Left lung (tissue), 10 donors: ENCODE results near the gene FAM151B. TPM values are rescaled to one million over a fixed set of nuclear protein-coding genes. Genes with fewer than 3 reads are reported as not detected.
A peak's percentile ranks its signal among the peaks of the same experiment; 100 is the strongest.
"Not testable (repeated sequence)": the region's sequence is repeated elsewhere in the genome, so short reads cannot be mapped to it uniquely, and the experiment has no call there.

Experiments used
- ATAC-seq: fragments of 200-7000 bp; cut with Tn5 transposase; one replicate; pipeline ENCODE4 v1.9.1; 2020; ENCODE audit warnings: moderate library complexity
- DNase-seq, 4 donors: peaks; one replicate each; pipeline ENCODE4 v3.0.0-alpha.2; 2013 to 2020
- H3K27ac ChIP-seq, 2 donors: fragments of 200-600 bp; sonication (generic) in 1 of 2; one replicate each; pipeline versions ENCODE4 v1.5.0 to v1.8.0; 2020 to 2021
- H3K27me3 ChIP-seq, 2 donors: fragments of 200-600 bp; sonication (generic) in 1 of 2; one replicate each; pipeline versions ENCODE4 v1.5.0 to v1.8.0; 2020 to 2021
- H3K36me3 ChIP-seq, 2 donors: fragments of 200-600 bp; sonication (generic) in 1 of 2; one replicate each; pipeline versions ENCODE4 v1.5.0 to v1.8.0; 2020 to 2021
- H3K4me1 ChIP-seq, 2 donors: fragments of 200-600 bp; one replicate each; pipeline ENCODE4 v1.8.0; 2021
- H3K4me3 ChIP-seq, 2 donors: fragments of 200-600 bp; sonication (generic) in 1 of 2; one replicate each; pipeline versions ENCODE4 v1.5.0 to v1.8.0; 2020 to 2021; ENCODE audit warnings: mild to moderate bottlenecking in 1 of 2
- H3K9me3 ChIP-seq, 2 donors: fragments of 200-600 bp; sonication (generic) in 1 of 2; one replicate each; pipeline versions ENCODE4 v1.5.0 to v1.8.0; 2020 to 2021
- intact Hi-C, 2 donors: fragments of 100-400 bp; cut with DNase I; formaldehyde crosslinking; loops; one replicate each; pipeline versions ENCODE4 v1.11.2 to v1.14.2; 2022
- polyA plus RNA-seq, 6 donors: library from polyadenylated mRNA; unstranded; fragments of 120-200 nt; gene quantifications; one replicate each; pipeline ENCODE4 v1.2.1, GENCODE V29; 2013; ENCODE audit not compliant: insufficient read length in 6 of 6
- total RNA-seq, 2 donors: library from RNA; stranded (reverse); fragmentation: NEBNext Ultra II Directional; extraction: Animal tissue kit (Norgen Biotek cat#: 25700); gene quantifications; one replicate each; pipeline ENCODE4 v1.2.1, GENCODE V29; 2021
- TF ChIP-seq, protein P1 (sequence below), 2 donors: fragments of 200-600 bp; sonication (generic) in 1 of 2; IDR thresholded peaks; one replicate each; pipeline versions ENCODE4 v1.5.0 to v1.8.0; 2021; ENCODE audit warnings: antibody characterized with exemption in 2 of 2
- donor health status: DM: no; HTN: yes; CAD: no.
- donor health status: DM: no; HTN: no; CAD: no.

FAM151B gene
- total and polyA plus RNA-seq, 8 donors, result 2.6 to 4.7 (median 3.0) TPM

DNA sequence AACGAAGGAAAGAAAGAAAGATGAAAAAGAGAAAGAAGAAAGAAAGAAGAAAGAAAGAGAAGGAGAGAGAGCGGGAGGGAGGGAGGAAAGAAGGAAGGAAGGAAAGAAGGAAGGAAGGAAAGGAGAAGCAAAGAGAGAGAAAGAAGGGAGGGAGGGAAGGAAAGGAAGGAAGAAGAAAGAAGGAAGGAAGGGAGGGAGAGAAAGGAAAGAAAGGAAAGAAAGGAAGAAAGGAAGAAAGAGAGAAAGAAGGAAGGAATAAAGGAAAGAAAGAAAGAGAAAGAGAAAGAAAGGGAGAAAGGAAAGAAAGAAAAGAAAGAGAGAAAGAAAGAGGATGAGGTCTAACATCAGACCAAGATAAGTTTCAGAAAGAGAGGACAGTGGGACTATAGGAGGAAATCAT is 91.2 kb downstream of the FAM151B start:
- Histone ChIP-seq H3K4me3 (no peak overlapping the region), H3K9me3 (no peaks in the 10 kb centered on the region), H3K27ac (no peak overlapping the region), H3K36me3 (no peaks in the 10 kb centered on the region), H3K27me3 (peaks cover 4 to 19% of the 10 kb centered on the region in 2 donors), H3K4me1 (no peaks in the 10 kb centered on the region)
- ATAC-seq (no peak), DNase-seq (no peak)
- intact Hi-C loops, result no loop called here
- TF ChIP-seq, protein P1, sequence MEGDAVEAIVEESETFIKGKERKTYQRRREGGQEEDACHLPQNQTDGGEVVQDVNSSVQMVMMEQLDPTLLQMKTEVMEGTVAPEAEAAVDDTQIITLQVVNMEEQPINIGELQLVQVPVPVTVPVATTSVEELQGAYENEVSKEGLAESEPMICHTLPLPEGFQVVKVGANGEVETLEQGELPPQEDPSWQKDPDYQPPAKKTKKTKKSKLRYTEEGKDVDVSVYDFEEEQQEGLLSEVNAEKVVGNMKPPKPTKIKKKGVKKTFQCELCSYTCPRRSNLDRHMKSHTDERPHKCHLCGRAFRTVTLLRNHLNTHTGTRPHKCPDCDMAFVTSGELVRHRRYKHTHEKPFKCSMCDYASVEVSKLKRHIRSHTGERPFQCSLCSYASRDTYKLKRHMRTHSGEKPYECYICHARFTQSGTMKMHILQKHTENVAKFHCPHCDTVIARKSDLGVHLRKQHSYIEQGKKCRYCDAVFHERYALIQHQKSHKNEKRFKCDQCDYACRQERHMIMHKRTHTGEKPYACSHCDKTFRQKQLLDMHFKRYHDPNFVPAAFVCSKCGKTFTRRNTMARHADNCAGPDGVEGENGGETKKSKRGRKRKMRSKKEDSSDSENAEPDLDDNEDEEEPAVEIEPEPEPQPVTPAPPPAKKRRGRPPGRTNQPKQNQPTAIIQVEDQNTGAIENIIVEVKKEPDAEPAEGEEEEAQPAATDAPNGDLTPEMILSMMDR (IDR thresholded peaks at IDR 0.05), result no peak

DNA sequence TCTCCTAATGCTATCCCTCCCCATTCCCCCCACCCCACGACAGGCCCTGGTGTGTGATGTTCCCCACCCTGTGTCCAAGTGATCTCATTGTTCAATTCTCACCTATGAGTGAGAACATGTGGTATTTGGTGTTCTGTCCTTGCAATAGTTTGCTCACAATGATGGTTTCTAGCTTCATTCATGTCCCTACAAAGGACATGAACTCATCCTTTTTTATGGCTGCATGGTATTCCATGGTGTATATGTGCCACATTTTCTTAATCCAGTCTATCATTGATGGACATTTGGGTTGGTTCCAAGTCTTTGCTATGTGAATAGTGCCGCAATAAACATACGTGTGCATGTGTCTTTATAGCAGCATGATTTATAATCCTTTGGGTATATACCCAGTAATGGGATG is 92.4 kb downstream of the FAM151B start:
- H3K4me1 ChIP-seq, DNase-seq, intact Hi-C loops, H3K9me3 ChIP-seq, ATAC-seq, H3K36me3 ChIP-seq, H3K27ac ChIP-seq, H3K4me3 ChIP-seq: not testable (repeated sequence)
- peaks cover 3 to 11% of the 10 kb centered on the region in 2 donors for H3K27me3 ChIP-seq

DNA sequence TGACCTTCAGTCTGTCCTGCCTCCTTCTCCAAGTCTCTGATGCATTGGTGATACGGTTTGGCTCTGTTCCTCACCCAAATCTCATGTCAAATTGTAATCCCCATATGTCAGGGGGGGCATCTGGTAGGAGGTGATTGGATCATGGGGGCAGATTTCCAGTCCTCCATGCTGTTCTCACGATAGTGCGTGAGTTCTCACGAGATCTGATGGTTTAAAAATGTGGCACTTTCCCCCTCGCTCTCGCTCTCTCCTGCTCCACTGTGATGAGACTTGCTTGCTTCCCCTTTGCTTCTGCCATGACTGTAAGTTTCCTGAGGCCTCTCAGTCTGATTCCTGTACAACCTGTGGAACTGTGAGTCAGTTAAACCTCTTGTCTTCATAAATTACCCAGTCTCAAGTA is 96.9 kb downstream of the FAM151B start:
- Histone ChIP-seq H3K36me3 (no peaks in the 10 kb centered on the region), H3K27ac (no peak overlapping the region), H3K9me3 (no peaks in the 10 kb centered on the region), H3K27me3 (no peaks in the 10 kb centered on the region), H3K4me3 (no peak overlapping the region), H3K4me1 (no peaks in the 10 kb centered on the region)
- ATAC-seq, result no peak
- TF ChIP-seq, protein P1 (IDR thresholded peaks at IDR 0.05), result no peak
- intact Hi-C loops, result no loop called here
- no peak for DNase-seq

DNA sequence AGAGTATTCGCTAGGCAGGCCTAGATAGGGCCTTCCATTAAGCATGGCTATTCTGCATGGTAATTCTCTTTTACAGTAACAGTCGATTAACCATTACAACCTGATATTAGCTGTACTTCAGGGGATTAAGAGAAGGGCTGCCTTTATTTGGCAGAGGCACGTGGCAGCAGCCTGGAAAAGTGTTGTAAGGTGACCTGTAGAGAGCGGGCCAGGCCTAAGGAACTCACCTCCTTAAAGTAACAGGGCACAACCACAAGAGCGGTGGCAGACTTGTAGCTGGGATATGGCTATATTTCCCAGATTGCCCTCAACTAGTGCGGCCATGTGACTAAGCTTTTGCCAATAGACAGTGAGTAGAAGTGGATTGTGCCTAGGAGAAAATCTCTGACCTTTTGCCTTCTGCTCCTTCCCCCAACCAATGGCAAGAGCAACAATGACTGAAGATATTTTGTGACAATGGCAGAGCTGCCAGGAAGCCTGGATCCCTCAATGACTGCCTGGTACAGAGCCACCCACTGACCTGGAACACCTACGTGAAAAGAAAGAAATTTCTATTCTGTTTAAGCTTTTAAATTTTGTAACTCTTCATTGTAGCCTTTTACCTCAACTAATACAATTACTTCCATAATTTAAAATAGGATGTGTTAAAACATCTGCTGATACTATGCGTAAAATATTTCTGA is 101.1 kb downstream of the FAM151B start:
- no peaks in the 10 kb centered on the region for H3K36me3 ChIP-seq
- peaks cover 0 to 7% of the 10 kb centered on the region in 2 donors for H3K4me1 ChIP-seq
- no peak for DNase-seq
- H3K27ac ChIP-seq, result no peak overlapping the region
- no peaks in the 10 kb centered on the region for H3K9me3 ChIP-seq
- H3K27me3 ChIP-seq, result no peaks in the 10 kb centered on the region
- intact Hi-C loops, result no loop called here
- no peak overlapping the region for H3K4me3 ChIP-seq
- TF ChIP-seq, protein P1 (IDR thresholded peaks at IDR 0.05), result no peak
- ATAC-seq, result no peak

DNA sequence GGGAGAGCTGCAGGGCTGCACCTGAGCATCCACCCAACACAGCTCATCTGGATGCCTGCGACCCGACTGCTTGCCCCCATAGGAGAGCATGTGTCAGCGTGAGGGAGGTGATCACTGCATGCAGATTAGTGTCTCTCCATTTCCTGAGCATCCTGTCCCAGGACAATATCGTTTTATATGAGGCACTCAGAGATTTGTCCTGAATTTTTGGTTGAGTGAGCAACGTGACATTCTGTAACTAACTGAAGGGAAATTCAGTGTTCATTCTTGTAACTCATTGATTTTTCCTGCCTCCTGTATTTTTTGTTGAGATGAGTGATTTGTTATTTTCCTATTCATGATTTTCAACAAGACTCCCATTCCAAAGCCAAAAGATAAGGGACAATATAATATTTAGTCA is 102.9 kb downstream of the FAM151B start:
- H3K27ac ChIP-seq, result no peak overlapping the region
- H3K36me3 ChIP-seq, result no peaks in the 10 kb centered on the region
- TF ChIP-seq, protein P1 (IDR thresholded peaks at IDR 0.05), result no peak
- intact Hi-C loops, result no loop called here
- H3K27me3 ChIP-seq, result no peaks in the 10 kb centered on the region
- no peak overlapping the region for H3K4me3 ChIP-seq
- no peaks in the 10 kb centered on the region for H3K9me3 ChIP-seq
- ATAC-seq, result no peak
- peaks cover 0 to 7% of the 10 kb centered on the region in 2 donors for H3K4me1 ChIP-seq
- DNase-seq, result no peak

DNA sequence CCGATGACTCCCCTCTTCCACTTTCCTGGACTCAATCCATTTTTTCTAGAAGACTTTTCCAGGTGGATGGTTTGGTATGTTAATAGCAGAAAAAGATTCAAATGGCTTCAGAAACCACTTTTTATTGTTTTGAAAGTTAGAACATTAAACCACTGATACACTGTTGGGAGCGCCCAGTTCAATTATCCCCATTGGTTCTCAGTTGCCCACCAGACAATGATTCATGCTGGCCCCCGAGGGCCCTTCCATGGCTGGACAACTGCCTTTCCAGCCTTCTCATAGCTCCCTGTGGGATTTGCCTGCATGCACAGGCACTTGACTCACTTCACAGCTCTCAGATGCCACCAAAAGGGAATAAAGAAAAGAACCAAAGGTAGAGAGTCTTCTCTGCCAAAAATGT is 103.5 kb downstream of the FAM151B start:
- intact Hi-C loops, result no loop called here
- Histone ChIP-seq H3K27me3 (no peaks in the 10 kb centered on the region), H3K9me3 (no peaks in the 10 kb centered on the region), H3K36me3 (no peaks in the 10 kb centered on the region), H3K4me3 (no peak overlapping the region), H3K27ac (no peak overlapping the region), H3K4me1 (peaks cover 0 to 7% of the 10 kb centered on the region in 2 donors)
- no peak for DNase-seq
- TF ChIP-seq, protein P1 (IDR thresholded peaks at IDR 0.05), result no peak
- ATAC-seq, result peak; percentile 16
